ENCODE measurements around the gene NUDT7. TPM values are rescaled to one million over a fixed set of nuclear protein-coding genes. Genes with fewer than 3 reads are reported as not detected.

Gene NUDT7
- total and polyA plus RNA-seq, 9 of the 15 experiments (the other 6 are each of a cell fraction or from before 2014, with no cell fraction given) = 5.6 to 24.2 (median 10.5) TPM

DNA sequence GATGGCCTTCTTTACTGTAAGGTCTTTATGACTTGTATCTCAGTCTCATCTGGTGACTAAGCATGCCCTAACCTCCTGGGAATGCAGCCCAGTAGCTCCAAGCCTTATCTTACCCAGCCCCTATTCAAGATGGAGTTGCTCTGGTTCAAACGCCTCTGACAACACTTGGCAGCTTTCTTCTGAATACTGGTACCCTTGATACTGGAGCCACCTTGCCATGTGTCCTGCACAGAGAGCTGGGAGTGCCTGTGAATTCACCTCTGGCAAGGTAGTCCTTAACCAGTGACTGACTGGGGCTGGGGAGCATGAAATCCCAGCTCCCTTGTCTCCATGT lies 17.2 kb downstream of the NUDT7 start (continued):
- TF ChIP-seq, protein P1, sequence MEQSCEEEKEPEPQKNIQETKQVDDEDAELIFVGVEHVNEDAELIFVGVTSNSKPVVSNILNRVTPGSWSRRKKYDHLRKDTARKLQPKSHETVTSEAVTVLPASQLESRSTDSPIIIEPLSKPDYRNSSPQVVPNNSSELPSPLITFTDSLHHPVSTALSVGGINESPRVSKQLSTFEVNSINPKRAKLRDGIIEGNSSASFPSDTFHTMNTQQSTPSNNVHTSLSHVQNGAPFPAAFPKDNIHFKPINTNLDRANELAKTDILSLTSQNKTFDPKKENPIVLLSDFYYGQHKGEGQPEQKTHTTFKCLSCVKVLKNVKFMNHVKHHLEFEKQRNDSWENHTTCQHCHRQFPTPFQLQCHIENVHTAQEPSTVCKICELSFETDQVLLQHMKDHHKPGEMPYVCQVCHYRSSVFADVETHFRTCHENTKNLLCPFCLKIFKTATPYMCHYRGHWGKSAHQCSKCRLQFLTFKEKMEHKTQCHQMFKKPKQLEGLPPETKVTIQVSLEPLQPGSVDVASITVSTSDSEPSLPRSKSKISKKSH (CRISPR knock-in tag; IDR thresholded peaks at IDR 0.05) = no peak
- TF ChIP-seq TCF7 (IDR thresholded peaks at IDR 0.05; ENCODE audit: borderline replicate concordance) (no peak), ERF (CRISPR knock-in tag; IDR thresholded peaks at IDR 0.05) (0 out of 2 replicates have a peak, but pooled peaks have one; percentile 73), SMARCA4 (IDR thresholded peaks at IDR 0.05) (no peak), ZNF12 (CRISPR knock-in tag; IDR thresholded peaks at IDR 0.05) (no peak), RBM25 (IDR thresholded peaks at IDR 0.05; ENCODE audit: low read depth, low read length, severe bottlenecking) (no peak), ZBTB1 (CRISPR knock-in tag; IDR thresholded peaks at IDR 0.05; ENCODE audit: borderline replicate concordance, low read depth) (no peak), TBL1XR1 (IDR thresholded peaks at IDR 0.05; ENCODE audit: low read length in 2 of 2) (no peak), ZNF133 (CRISPR knock-in tag; IDR thresholded peaks at IDR 0.05) (no peak), SRSF1 (IDR thresholded peaks at IDR 0.05; ENCODE audit: low read depth, low read length) (no peak), MAFF (IDR thresholded peaks at IDR 0.05; ENCODE audit: low read length) (no peak), ZNF408 (CRISPR knock-in tag; IDR thresholded peaks at IDR 0.05; ENCODE audit: low read depth) (no peak), WHSC1 (IDR thresholded peaks at IDR 0.05; ENCODE audit: low read length) (no peak), SAFB2 (IDR thresholded peaks at IDR 0.05; ENCODE audit: borderline replicate concordance, low read depth, low read length, severe bottlenecking) (no peak), PRPF4 (IDR thresholded peaks at IDR 0.05; ENCODE audit: insufficient read depth, low read depth, low read length, poor library complexity, severe bottlenecking) (no peak), ZNF431 (CRISPR knock-in tag; IDR thresholded peaks at IDR 0.05) (no peak), ZNF764 (CRISPR knock-in tag; IDR thresholded peaks at IDR 0.05; ENCODE audit: low read depth) (no peak), TGIF2 (CRISPR knock-in tag; IDR thresholded peaks at IDR 0.05) (no peak), BACH1 (tag; IDR thresholded peaks at IDR 0.05) (peak; percentile 87), SMAD4 (CRISPR knock-in tag; conservative IDR thresholded peaks at IDR 0.05) (peak; percentile 93), SMAD1 (IDR thresholded peaks at IDR 0.05; ENCODE audit: low read depth, low read length, partially characterized antibody) (no peak), ZKSCAN8 (CRISPR knock-in tag; IDR thresholded peaks at IDR 0.05) (peak; percentile 95), ZNF41 (CRISPR knock-in tag; conservative IDR thresholded peaks at IDR 0.05) (peak; percentile 92; the same call in 1 of the 2 replicates), ZNF354B (CRISPR knock-in tag; IDR thresholded peaks at IDR 0.05) (peak; percentile 78)
- TF ChIP-seq, protein P2, sequence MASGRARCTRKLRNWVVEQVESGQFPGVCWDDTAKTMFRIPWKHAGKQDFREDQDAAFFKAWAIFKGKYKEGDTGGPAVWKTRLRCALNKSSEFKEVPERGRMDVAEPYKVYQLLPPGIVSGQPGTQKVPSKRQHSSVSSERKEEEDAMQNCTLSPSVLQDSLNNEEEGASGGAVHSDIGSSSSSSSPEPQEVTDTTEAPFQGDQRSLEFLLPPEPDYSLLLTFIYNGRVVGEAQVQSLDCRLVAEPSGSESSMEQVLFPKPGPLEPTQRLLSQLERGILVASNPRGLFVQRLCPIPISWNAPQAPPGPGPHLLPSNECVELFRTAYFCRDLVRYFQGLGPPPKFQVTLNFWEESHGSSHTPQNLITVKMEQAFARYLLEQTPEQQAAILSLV (tag; IDR thresholded peaks at IDR 0.05) = peak; percentile 88
- TF ChIP-seq, protein P3, sequence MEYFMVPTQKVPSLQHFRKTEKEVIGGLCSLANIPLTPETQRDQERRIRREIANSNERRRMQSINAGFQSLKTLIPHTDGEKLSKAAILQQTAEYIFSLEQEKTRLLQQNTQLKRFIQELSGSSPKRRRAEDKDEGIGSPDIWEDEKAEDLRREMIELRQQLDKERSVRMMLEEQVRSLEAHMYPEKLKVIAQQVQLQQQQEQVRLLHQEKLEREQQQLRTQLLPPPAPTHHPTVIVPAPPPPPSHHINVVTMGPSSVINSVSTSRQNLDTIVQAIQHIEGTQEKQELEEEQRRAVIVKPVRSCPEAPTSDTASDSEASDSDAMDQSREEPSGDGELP (CRISPR knock-in tag; IDR thresholded peaks at IDR 0.05; ENCODE audit: borderline replicate concordance) = no peak
- TF ChIP-seq, protein P4, sequence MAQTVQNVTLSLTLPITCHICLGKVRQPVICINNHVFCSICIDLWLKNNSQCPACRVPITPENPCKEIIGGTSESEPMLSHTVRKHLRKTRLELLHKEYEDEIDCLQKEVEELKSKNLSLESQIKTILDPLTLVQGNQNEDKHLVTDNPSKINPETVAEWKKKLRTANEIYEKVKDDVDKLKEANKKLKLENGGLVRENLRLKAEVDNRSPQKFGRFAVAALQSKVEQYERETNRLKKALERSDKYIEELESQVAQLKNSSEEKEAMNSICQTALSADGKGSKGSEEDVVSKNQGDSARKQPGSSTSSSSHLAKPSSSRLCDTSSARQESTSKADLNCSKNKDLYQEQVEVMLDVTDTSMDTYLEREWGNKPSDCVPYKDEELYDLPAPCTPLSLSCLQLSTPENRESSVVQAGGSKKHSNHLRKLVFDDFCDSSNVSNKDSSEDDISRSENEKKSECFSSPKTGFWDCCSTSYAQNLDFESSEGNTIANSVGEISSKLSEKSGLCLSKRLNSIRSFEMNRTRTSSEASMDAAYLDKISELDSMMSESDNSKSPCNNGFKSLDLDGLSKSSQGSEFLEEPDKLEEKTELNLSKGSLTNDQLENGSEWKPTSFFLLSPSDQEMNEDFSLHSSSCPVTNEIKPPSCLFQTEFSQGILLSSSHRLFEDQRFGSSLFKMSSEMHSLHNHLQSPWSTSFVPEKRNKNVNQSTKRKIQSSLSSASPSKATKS (CRISPR knock-in tag; IDR thresholded peaks at IDR 0.05) = no peak

Data from K562 (cell line).